Neural cell (in vitro differentiated cells): Measurements from ENCODE around the gene ADAT1.

Experiments used
- CTCF ChIP-seq: fragments of 450-650 bp; IDR thresholded peaks from 2 replicates; pipeline ENCODE4 v1.5.1; 2014; ENCODE audit warnings: antibody characterized with exemption, mild to moderate bottlenecking, moderate library complexity; ENCODE audit not compliant: poor library complexity, severe bottlenecking
- EP300 ChIP-seq: fragments of 450-650 bp; conservative IDR thresholded peaks from 2 replicates; pipeline ENCODE4 v1.6.1; 2014; ENCODE audit warnings: antibody characterized with exemption, mild to moderate bottlenecking, moderate library complexity; ENCODE audit not compliant: poor library complexity, severe bottlenecking
- EZH2 ChIP-seq: fragments of 200-600, 300-800 bp; shearing (Covaris generic), sonication (generic); IDR thresholded peaks from 2 replicates; pipeline ENCODE4 v1.6.1; 2014; ENCODE audit warnings: antibody characterized with exemption, low read length, borderline replicate concordance, mild to moderate bottlenecking; ENCODE audit not compliant: insufficient read depth, poor library complexity, severe bottlenecking
- MXI1 ChIP-seq: fragments of 450-650 bp; conservative IDR thresholded peaks from 2 replicates; pipeline ENCODE4 v1.6.1; 2014; ENCODE audit warnings: antibody characterized with exemption, mild to moderate bottlenecking; ENCODE audit not compliant: poor library complexity, severe bottlenecking
- POLR2AphosphoS5 ChIP-seq: IDR thresholded peaks from 2 replicates; pipeline ENCODE4 v1.6.1; 2012
- SMC3 ChIP-seq: fragments of 450-650 bp; conservative IDR thresholded peaks from 2 replicates; pipeline ENCODE4 v1.6.1; 2014; ENCODE audit warnings: antibody characterized with exemption, mild to moderate bottlenecking, moderate library complexity; ENCODE audit not compliant: poor library complexity
- TF ChIP-seq, protein P1 (sequence below): IDR thresholded peaks from 2 replicates; pipeline ENCODE4 v1.6.1; 2012; ENCODE audit warnings: borderline replicate concordance

GRCh38 chr16:75578212-75578611 is 44.9 kb downstream of the ADAT1 start:
- TF ChIP-seq CTCF (no peak), EP300 (no peak), EZH2 (no peak), POLR2AphosphoS5 (no peak), SMC3 (no peak), MXI1 (no peak)
- TF ChIP-seq, protein P1, sequence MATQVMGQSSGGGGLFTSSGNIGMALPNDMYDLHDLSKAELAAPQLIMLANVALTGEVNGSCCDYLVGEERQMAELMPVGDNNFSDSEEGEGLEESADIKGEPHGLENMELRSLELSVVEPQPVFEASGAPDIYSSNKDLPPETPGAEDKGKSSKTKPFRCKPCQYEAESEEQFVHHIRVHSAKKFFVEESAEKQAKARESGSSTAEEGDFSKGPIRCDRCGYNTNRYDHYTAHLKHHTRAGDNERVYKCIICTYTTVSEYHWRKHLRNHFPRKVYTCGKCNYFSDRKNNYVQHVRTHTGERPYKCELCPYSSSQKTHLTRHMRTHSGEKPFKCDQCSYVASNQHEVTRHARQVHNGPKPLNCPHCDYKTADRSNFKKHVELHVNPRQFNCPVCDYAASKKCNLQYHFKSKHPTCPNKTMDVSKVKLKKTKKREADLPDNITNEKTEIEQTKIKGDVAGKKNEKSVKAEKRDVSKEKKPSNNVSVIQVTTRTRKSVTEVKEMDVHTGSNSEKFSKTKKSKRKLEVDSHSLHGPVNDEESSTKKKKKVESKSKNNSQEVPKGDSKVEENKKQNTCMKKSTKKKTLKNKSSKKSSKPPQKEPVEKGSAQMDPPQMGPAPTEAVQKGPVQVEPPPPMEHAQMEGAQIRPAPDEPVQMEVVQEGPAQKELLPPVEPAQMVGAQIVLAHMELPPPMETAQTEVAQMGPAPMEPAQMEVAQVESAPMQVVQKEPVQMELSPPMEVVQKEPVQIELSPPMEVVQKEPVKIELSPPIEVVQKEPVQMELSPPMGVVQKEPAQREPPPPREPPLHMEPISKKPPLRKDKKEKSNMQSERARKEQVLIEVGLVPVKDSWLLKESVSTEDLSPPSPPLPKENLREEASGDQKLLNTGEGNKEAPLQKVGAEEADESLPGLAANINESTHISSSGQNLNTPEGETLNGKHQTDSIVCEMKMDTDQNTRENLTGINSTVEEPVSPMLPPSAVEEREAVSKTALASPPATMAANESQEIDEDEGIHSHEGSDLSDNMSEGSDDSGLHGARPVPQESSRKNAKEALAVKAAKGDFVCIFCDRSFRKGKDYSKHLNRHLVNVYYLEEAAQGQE, result no peak
